Cardiac muscle cell (in vitro differentiated cells and primary cell): ENCODE results near the gene STRBP. TPM values are rescaled to one million over a fixed set of nuclear protein-coding genes. Genes with fewer than 3 reads are reported as not detected.

ENCODE experiments used
- DNase-seq, 2 donors: peaks; one replicate each; pipeline versions ENCODE4 v3.0.0 to v3.0.0-alpha.2; 2010 to 2017; ENCODE audit warnings: low read depth in 1 of 2, low spot score in 1 of 2
- H3K27ac ChIP-seq: fragments of 200-600 bp; sonication (generic); 2 replicates; pipeline ENCODE4 v1.5.1; 2016
- H3K27me3 ChIP-seq: fragments of 200-600 bp; sonication (generic); 2 replicates; pipeline ENCODE4 v1.6.0; 2016; ENCODE audit warnings: control low read depth
- H3K36me3 ChIP-seq: fragments of 200-600 bp; sonication (generic); 2 replicates; pipeline ENCODE4 v1.5.1; 2016; ENCODE audit warnings: control low read depth
- H3K4me1 ChIP-seq: fragments of 200-600 bp; sonication (generic); 2 replicates; pipeline ENCODE4 v1.8.1; 2017; ENCODE audit warnings: low read depth, mild to moderate bottlenecking, mixed run types
- H3K4me3 ChIP-seq: fragments of 200-600 bp; sonication (generic); 2 replicates; pipeline ENCODE4 v1.5.1; 2016; ENCODE audit warnings: mild to moderate bottlenecking
- H3K9me3 ChIP-seq: fragments of 200-600 bp; sonication (generic); 2 replicates; pipeline ENCODE4 v1.5.1; 2017; ENCODE audit warnings: low read depth, mild to moderate bottlenecking, control low read depth
- polyA plus RNA-seq: library from polyadenylated mRNA; unstranded; fragments of >200 nt; fragmentation: Nextera tagmentation; extraction: Ambion mirVana; gene quantifications from 2 replicates; pipeline ENCODE4 v1.2.1, GENCODE V29; 2016
- total RNA-seq: library from RNA; depleted of rRNA; stranded (reverse); fragments of >200 nt; gene quantifications from 2 replicates; pipeline ENCODE4 v1.2.3, GENCODE V29; 2016
- TF ChIP-seq, protein P1 (sequence below): IDR thresholded peaks from 2 replicates; pipeline ENCODE4 v1.5.1; 2012; ENCODE audit warnings: low read depth, mild to moderate bottlenecking, low read length

Gene STRBP
- total and polyA plus RNA-seq, 2 experiments from 2014 or later: 34.1 to 42.9 TPM

DNA sequence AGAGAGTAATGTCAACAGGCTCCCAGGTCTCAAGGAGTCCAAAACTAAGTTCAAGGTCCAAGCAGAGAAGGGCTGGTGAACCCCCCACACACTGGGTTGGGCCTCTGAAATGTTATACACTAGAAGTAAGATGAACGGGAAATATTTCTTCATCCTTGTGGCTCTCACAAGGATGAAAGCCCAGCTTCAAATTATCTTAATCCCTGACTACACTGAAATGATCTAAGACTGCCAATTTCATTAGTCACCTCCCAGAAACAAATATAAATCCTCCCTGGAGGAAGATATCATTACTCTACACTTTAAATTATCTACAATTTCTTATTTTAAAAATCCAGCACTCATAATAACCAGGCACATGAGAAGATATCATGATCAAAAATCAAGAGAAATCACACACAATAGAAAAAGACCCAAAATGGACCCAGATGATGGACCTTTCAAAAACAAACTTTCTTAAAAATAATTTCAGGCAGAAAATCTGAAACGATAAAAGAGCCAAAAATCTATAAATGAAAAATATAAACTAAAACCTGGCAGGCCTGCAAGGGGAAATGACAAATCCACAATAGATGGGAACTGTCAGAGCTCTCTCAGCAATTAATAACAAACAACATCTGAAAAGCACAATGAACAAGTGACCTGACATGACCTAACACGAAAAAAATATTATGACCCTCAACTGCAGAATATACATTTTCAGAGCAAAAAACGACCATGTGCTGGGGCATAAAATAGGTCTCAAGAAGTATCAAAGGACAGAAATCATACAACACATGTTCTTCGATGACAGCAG, 117.5 kb downstream of the STRBP start:
- Histone ChIP-seq H3K27me3 (no peaks in the 10 kb centered on the region), H3K27ac (no peak overlapping the region), H3K4me1 (no peaks in the 10 kb centered on the region), H3K36me3 (peaks cover 8% of the 10 kb centered on the region), H3K4me3 (no peak overlapping the region), H3K9me3 (no peaks in the 10 kb centered on the region)
- TF ChIP-seq, protein P1, sequence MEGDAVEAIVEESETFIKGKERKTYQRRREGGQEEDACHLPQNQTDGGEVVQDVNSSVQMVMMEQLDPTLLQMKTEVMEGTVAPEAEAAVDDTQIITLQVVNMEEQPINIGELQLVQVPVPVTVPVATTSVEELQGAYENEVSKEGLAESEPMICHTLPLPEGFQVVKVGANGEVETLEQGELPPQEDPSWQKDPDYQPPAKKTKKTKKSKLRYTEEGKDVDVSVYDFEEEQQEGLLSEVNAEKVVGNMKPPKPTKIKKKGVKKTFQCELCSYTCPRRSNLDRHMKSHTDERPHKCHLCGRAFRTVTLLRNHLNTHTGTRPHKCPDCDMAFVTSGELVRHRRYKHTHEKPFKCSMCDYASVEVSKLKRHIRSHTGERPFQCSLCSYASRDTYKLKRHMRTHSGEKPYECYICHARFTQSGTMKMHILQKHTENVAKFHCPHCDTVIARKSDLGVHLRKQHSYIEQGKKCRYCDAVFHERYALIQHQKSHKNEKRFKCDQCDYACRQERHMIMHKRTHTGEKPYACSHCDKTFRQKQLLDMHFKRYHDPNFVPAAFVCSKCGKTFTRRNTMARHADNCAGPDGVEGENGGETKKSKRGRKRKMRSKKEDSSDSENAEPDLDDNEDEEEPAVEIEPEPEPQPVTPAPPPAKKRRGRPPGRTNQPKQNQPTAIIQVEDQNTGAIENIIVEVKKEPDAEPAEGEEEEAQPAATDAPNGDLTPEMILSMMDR: no peak
- peak in 1 of 2 donors; percentile 13 for DNase-seq

DNA sequence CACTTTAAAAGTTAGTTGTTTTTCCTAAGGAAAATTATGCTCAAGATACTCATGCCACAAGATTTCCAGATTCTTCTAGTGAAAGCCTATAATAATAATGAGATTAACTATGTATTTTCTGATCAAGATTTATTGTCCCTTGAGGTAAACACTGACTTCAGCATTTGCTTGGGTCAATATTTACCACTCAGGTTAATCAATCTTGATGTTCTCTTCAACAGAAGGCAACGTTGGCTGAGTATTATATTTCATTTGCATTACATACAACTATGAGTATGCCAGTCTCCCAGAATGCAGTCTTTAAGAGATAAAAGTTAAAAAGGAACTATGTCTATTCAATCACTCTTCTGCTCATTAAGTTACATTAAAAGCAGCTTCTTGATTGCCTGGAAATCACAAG, 119.3 kb downstream of the STRBP start:
- DNase-seq: no peak
- H3K27ac ChIP-seq: no peak overlapping the region
- no peaks in the 10 kb centered on the region for H3K27me3 ChIP-seq
- peaks cover 8% of the 10 kb centered on the region for H3K36me3 ChIP-seq
- TF ChIP-seq, protein P1: no peak
- no peaks in the 10 kb centered on the region for H3K9me3 ChIP-seq
- no peak overlapping the region for H3K4me3 ChIP-seq
- no peaks in the 10 kb centered on the region for H3K4me1 ChIP-seq

DNA sequence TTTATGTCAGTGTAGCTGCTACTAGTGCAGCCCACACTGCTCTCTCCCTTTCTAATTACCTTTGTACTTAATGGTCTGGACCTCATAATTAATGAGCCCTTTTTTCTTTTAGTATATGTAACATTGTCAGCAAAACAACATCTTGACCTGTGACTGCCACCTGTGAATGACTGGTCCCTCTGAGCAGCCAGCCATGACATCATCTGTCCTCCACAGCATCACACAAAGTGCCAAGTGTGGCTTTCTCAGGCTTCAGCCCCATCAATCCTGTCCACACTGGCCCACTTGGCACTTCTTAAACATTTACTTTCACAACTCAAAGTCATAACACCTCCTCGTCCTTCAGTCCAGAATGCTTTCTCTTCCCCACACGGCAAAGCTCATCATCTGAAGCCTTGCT, 130.2 kb downstream of the STRBP start:
- Histone ChIP-seq H3K9me3 (no peaks in the 10 kb centered on the region), H3K4me1 (no peaks in the 10 kb centered on the region), H3K27ac (no peak overlapping the region), H3K4me3 (no peak overlapping the region), H3K36me3 (peaks cover 8% of the 10 kb centered on the region), H3K27me3 (no peaks in the 10 kb centered on the region)
- DNase-seq: no peak
- TF ChIP-seq, protein P1: no peak

DNA sequence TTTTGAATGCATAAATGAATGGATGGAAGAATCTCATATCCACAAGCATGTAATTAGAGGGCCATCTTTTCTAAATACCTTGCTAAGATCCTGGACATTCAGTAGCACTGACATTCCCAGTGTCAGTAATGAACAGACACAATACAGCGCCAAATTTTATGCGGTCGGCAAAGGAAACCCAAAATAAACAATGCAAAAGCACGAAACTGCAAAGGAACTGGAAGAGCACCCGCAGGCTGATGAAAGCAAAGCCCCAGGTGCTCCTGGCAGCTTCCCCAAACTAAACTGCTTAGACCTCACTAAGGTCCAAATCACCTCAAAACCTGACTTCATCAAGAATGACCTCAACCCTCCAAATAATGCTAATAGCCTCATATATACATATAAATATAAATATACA, 133.0 kb downstream of the STRBP start:
- Histone ChIP-seq H3K27me3 (no peaks in the 10 kb centered on the region), H3K36me3 (peaks cover 14% of the 10 kb centered on the region), H3K4me3 (no peak overlapping the region), H3K4me1 (peaks cover 9% of the 10 kb centered on the region), H3K9me3 (no peaks in the 10 kb centered on the region), H3K27ac (no peak overlapping the region)
- TF ChIP-seq, protein P1: no peak
- DNase-seq: no peak

DNA sequence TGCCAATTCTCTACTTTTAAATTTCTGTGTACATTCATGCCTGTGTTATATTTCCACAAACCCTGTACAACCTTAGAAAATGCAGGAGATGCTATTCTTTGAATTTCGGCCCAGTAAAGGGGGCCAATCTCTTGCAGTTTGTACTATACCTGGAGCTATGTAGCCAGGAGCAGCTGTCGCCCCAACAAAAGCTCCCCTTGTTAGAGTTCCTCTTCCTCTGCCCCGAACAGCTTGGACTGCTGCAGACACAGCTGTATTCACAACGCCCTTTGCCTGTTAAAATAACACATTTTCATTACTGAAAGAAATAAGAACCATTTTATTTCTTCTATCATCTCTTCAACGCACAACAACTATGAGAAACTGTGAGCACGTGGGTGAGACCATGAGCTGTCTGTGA, 135.7 kb downstream of the STRBP start:
- H3K4me1 ChIP-seq: peaks cover 9% of the 10 kb centered on the region
- peaks cover 11% of the 10 kb centered on the region for H3K36me3 ChIP-seq
- H3K4me3 ChIP-seq: no peak overlapping the region
- H3K27ac ChIP-seq: no peak overlapping the region
- TF ChIP-seq, protein P1: no peak
- no peaks in the 10 kb centered on the region for H3K27me3 ChIP-seq
- no peak for DNase-seq
- H3K9me3 ChIP-seq: no peaks in the 10 kb centered on the region
